ENCODE measurements around the gene IFNGR1. TPM values are rescaled to one million over a fixed set of nuclear protein-coding genes. Genes with fewer than 3 reads are reported as not detected.
"Not testable (repeated sequence)": the region's sequence is repeated elsewhere in the genome, so short reads cannot be mapped to it uniquely, and the experiment has no call there.

The IFNGR1 gene
- total and polyA plus RNA-seq, 4 donors = 108 to 327 (median 149) TPM

DNA sequence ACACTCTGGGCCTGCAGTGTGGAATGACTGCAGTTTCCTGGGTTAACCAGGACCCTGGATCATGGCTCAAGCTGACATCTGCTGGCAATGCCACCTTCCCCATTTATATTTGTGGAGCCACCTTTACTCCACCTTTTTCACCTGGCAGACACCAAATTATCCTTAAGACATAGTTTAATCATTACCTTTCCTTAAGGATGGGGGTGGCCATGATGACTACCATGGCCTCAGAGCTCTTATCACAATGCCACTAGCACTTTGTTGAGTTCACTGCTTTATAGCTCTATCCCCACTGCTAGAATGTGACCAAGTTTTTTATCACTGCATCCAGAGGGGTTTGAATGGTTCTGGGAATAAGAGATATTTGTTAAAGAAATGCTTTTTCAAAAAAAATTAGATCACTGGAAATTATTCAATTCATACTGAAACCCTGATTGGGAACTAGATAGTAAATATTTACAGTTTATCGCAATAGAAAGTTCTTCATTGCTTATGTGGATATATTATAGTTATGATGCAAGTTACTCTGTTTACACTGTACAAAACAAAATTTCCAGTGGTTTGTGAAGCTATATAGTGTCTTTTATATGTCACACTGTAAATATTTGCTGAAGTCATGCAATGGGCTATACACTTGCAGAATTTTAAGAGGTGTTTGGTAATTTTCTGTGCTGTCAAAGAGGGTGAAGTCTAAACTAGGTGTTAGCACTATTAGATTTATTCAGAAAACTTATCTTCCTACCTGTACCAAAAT is 37.3 kb upstream of the IFNGR1 start:
- TF ChIP-seq, protein P1, sequence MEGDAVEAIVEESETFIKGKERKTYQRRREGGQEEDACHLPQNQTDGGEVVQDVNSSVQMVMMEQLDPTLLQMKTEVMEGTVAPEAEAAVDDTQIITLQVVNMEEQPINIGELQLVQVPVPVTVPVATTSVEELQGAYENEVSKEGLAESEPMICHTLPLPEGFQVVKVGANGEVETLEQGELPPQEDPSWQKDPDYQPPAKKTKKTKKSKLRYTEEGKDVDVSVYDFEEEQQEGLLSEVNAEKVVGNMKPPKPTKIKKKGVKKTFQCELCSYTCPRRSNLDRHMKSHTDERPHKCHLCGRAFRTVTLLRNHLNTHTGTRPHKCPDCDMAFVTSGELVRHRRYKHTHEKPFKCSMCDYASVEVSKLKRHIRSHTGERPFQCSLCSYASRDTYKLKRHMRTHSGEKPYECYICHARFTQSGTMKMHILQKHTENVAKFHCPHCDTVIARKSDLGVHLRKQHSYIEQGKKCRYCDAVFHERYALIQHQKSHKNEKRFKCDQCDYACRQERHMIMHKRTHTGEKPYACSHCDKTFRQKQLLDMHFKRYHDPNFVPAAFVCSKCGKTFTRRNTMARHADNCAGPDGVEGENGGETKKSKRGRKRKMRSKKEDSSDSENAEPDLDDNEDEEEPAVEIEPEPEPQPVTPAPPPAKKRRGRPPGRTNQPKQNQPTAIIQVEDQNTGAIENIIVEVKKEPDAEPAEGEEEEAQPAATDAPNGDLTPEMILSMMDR (IDR thresholded peaks at IDR 0.05; ENCODE audit: control extremely low read depth, extremely low read depth) = no peak
- no peak overlapping the region for H3K27ac ChIP-seq (ENCODE audit: low read depth in 1 of 2, low read length in 1 of 2)

DNA sequence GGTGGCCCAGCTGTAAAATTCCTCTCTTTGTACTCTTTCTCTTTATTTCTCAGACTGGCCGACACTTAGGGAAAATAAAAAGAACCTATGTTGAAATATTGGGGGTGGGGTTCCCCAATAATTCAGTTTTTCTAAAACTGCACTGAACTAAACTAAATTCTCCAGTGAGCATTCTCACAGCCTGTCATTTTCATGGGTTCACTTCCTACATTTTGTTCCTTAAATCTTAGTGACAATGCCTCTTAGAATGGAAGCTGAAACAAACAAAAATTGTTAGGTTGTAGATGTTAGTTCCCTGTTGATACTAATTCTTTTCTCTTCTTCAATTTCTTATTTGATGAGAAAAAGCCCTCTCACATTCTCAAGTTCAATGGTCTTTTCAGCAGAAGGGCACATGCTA is 35.8 kb upstream of the IFNGR1 start:
- no peak overlapping the region for H3K27ac ChIP-seq (ENCODE audit: low read depth in 1 of 2, low read length in 1 of 2)
- no peak for DNase-seq
- H3K9me3 ChIP-seq (ENCODE audit: control insufficient read depth in 4 of 4, insufficient read depth in 3 of 4, low read length in 3 of 4) = peaks cover 0 to 3% (median under 1%) of the 10 kb centered on the region in 4 donors
- H3K9ac ChIP-seq (ENCODE audit: insufficient read depth in 1 of 2, low read length in 2 of 2) = no peak overlapping the region
- TF ChIP-seq, protein P1 (IDR thresholded peaks at IDR 0.05; ENCODE audit: control extremely low read depth, extremely low read depth) = no peak
- H3K27me3 ChIP-seq (ENCODE audit: control insufficient read depth in 3 of 3, insufficient read depth in 3 of 3, low read length in 2 of 3) = no peaks in the 10 kb centered on the region
- WGBS, 2 donors = 78 to 85% methylated on average over 1 of the region's 1 CpG
- no peak for ATAC-seq (ENCODE audit: insufficient read depth, low FRiP score)
- H3K36me3 ChIP-seq (ENCODE audit: control insufficient read depth in 4 of 4, insufficient read depth in 4 of 4, low read length in 4 of 4) = no peaks in the 10 kb centered on the region
- peaks cover 0 to 4% (median 0%) of the 10 kb centered on the region in 5 donors for H3K4me1 ChIP-seq (ENCODE audit: control insufficient read depth in 5 of 5, insufficient read depth in 5 of 5, low read length in 5 of 5)
- no peak overlapping the region for H3K4me3 ChIP-seq

More for the DNA sequence above, 37.3 kb upstream of the IFNGR1 start:
- no peak overlapping the region for H3K4me3 ChIP-seq
- ATAC-seq (ENCODE audit: insufficient read depth, low FRiP score) = no peak
- WGBS, 2 donors = 82 to 90% methylated on average over 1 of the region's 1 CpG
- peaks cover 0 to 3% (median under 1%) of the 10 kb centered on the region in 4 donors for H3K9me3 ChIP-seq (ENCODE audit: control insufficient read depth in 4 of 4, insufficient read depth in 3 of 4, low read length in 3 of 4)
- no peak overlapping the region for H3K9ac ChIP-seq (ENCODE audit: insufficient read depth in 1 of 2, low read length in 2 of 2)
- DNase-seq = no peak
- H3K36me3 ChIP-seq (ENCODE audit: control insufficient read depth in 4 of 4, insufficient read depth in 4 of 4, low read length in 4 of 4) = no peaks in the 10 kb centered on the region
- peaks cover 0 to 7% (median 0%) of the 10 kb centered on the region in 5 donors for H3K4me1 ChIP-seq (ENCODE audit: control insufficient read depth in 5 of 5, insufficient read depth in 5 of 5, low read length in 5 of 5)
- no peaks in the 10 kb centered on the region for H3K27me3 ChIP-seq (ENCODE audit: control insufficient read depth in 3 of 3, insufficient read depth in 3 of 3, low read length in 2 of 3)

DNA sequence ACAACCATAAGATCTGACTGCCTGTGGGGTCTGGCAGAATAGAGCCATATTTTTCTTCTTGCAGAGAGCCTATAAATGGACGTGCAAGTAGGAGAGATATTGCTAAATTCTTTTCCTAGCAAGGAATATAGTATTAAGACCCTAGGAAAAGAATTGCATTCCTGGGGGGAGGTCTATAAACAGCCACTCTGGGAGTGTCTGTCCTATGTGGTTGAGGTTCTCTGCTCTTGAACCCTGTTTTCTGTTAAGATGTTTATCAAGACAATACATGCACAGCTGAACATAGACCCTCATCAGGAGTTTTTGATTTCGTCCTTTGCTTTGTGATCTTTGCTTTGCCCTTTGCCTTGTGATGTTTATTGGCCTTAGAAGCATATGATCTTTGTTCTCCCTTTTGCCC is 35.2 kb upstream of the IFNGR1 start:
- H3K9me3 ChIP-seq (ENCODE audit: control insufficient read depth in 4 of 4, insufficient read depth in 3 of 4, low read length in 3 of 4); H3K27me3 ChIP-seq (ENCODE audit: control insufficient read depth in 3 of 3, insufficient read depth in 3 of 3, low read length in 2 of 3); H3K4me1 ChIP-seq (ENCODE audit: control insufficient read depth in 5 of 5, insufficient read depth in 5 of 5, low read length in 5 of 5); H3K9ac ChIP-seq (ENCODE audit: insufficient read depth in 1 of 2, low read length in 2 of 2); H3K27ac ChIP-seq (ENCODE audit: low read depth in 1 of 2, low read length in 1 of 2); DNase-seq; H3K4me3 ChIP-seq; H3K36me3 ChIP-seq (ENCODE audit: control insufficient read depth in 4 of 4, insufficient read depth in 4 of 4, low read length in 4 of 4); ATAC-seq (ENCODE audit: insufficient read depth, low FRiP score): not testable (repeated sequence)
- 83 to 90% methylated on average over 2 of the region's 2 CpGs for WGBS, 2 donors

DNA sequence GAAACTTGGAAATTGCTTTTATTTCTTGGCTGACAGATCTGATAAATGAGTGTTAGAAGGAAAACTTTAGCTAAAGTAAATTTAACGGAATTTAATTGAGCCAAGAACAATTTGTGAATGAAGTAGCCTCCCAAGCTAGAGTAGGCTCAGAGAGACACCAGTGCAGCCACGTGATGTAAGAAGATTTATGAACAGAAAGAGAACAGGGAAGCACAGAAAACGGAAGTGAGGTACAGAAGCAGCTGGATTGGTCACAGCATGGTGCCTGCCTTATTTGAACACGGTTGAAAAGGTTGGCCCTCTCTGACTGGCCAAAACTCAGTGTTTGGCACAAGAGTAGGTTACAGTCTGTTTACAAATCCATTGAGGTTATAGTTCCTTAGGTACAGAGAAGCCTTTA is 29.5 kb upstream of the IFNGR1 start:
- Histone ChIP-seq H3K27ac (ENCODE audit: low read depth in 1 of 2, low read length in 1 of 2) (no peak overlapping the region), H3K4me3 (no peak overlapping the region), H3K36me3 (ENCODE audit: control insufficient read depth in 4 of 4, insufficient read depth in 4 of 4, low read length in 4 of 4) (no peaks in the 10 kb centered on the region), H3K27me3 (ENCODE audit: control insufficient read depth in 3 of 3, insufficient read depth in 3 of 3, low read length in 2 of 3) (no peaks in the 10 kb centered on the region), H3K9ac (ENCODE audit: insufficient read depth in 1 of 2, low read length in 2 of 2) (no peak overlapping the region), H3K9me3 (ENCODE audit: control insufficient read depth in 4 of 4, insufficient read depth in 3 of 4, low read length in 3 of 4) (no peaks in the 10 kb centered on the region), H3K4me1 (ENCODE audit: control insufficient read depth in 5 of 5, insufficient read depth in 5 of 5, low read length in 5 of 5) (no peaks in the 10 kb centered on the region)
- TF ChIP-seq, protein P1 (IDR thresholded peaks at IDR 0.05; ENCODE audit: control extremely low read depth, extremely low read depth) = no peak
- no peak for DNase-seq
- 44 to 70% methylated on average over 4 of the region's 4 CpGs for WGBS, 2 donors
- no peak for ATAC-seq (ENCODE audit: insufficient read depth, low FRiP score)
